Stimulated activated naive CD4-positive, alpha-beta T cell treated with Interleukin-2 at 50 U/mL for 16 hours (primary cell): ENCODE results near the gene ELOVL1.
A peak's percentile ranks its signal among the peaks of the same experiment; 100 is the strongest.
"Not testable (repeated sequence)": the region's sequence is repeated elsewhere in the genome, so short reads cannot be mapped to it uniquely, and the experiment has no call there.

ENCODE experiments used
- DNase-seq: peaks from one replicate; lab custom pipeline; 2025; lab: John Stamatoyannopoulos, UW

The ELOVL1 gene

DNA sequence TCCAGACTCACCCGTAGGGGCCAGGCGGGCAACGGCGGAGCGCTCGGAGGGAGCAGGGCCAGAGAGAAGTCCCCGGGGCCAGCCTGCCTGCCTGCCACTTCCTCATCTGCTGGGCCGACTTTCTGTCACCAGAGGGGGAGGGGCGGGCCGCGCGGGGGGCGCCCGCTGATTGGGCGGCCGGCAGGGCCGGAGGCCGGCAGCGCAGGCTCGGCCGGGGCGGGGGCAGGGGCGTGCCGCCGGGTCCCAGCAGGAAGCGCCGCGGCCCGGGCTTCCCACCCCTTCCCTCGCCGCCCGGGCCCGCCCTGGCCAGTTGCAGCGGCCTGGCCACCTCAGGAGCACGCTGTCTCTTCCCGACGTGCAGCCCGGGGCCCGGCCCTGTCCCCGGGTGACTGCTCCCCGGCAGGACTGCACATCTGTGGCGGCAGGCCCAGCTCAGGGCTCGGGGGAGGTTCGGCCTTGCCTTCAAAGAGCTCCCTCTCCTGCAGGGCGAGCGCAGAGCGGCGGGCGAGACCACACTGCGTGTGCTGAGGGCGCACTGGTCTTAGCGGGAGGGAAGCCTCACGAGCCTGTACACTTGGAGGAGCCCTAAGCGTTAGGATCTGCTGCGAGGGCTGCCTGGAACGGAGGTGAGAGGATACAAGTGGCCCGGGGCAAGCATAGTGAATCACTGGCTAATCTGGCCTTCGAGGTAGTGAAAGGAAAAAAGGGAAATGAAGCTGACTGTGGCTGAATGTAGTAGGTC, at the start of gene ELOVL1:
Gene ELOVL1, minus strand, starts transcription at position 108 of the 742 bp plus-strand sequence. CDS start 2,402 bp downstream, outside the sequence.
- peak; percentile 85 for DNase-seq

GRCh38 chr1:43415901-43416300, 48.1 kb upstream of the ELOVL1 start:
- no peak for DNase-seq

DNA sequence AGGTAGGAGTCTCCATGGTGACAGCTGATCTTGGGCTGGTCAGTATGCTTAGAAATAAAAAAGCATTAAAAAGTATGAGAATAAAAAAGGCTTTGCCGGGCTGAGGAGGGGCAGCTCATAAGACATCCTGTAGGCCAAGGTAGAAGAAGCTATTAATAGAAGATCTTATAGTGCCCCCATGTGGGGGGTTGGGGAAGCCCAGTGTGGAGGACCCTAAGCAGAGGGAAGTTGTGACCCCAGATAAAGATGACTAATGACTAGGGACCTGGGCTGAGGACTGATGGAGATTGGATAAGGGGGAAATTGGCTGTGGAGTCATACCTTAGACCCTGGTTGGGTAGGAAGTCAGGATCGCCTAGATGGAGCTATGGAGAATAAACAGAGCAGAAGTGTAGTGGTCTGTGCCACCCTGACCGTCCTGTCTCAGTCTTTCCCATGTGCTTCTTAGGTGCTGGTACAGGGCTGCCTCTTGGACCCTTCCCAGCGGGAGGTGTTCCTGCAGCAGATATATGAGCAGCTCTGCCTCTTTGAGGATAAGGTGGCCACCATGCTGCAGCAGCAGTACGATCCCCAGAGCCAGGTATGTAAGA, 46.9 kb upstream of the ELOVL1 start:
- DNase-seq: peak; percentile 22

DNA sequence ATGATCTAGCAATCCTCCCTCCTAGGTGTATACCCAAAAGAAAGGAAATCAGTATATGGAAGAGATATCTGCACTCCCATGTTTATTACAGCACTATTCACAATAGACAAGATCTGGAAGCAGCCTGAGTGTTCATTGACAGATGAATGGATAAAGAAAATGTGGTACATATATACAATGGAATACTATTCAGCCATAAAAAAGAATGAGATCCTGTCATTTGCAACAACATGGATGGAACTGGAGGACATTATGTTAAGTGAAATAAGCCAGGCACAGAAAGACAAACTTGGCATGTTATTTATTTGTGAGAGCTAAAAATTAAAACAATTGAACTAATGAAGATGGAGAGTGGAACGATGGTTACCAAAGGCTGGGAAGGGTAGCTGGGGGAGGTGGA, 45.6 kb upstream of the ELOVL1 start:
- DNase-seq: not testable (repeated sequence)

DNA sequence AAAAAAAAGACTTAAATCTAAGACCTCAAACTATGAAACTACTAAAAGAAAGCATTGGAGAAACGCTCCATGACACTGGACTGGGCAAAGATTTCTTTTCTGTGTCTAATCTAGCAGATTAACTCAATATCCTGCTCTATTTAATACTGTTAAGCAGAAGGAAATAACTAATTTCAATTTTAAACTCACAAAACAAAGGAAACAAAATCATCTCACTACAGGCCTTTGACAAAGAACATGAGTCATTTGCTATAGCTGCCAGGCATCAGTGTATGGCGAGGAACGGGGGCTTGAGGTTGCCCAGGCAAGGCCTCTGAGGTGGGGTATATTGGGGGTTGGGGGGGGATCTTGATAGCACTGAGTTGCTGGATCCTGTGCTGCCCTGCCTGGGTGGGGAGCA, 42.8 kb upstream of the ELOVL1 start:
- no peak for DNase-seq

DNA sequence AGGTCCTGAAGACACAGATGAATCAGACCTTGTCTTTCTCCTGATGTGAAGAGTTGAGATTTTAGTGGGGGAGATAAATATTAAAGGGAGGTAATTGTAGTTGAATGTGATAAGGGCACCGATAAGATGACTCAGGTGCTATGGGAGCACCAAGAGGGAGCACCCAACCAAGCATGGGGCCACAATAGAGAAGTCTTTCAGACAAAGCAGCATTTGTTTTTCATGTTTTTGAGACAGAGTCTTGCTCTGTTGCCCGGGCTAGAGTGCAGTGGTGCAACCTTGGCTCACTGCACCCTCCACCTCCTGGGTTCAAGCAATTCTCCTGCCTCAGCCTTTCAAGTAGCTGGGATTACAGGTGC, 38.0 kb upstream of the ELOVL1 start:
- DNase-seq: no peak

DNA sequence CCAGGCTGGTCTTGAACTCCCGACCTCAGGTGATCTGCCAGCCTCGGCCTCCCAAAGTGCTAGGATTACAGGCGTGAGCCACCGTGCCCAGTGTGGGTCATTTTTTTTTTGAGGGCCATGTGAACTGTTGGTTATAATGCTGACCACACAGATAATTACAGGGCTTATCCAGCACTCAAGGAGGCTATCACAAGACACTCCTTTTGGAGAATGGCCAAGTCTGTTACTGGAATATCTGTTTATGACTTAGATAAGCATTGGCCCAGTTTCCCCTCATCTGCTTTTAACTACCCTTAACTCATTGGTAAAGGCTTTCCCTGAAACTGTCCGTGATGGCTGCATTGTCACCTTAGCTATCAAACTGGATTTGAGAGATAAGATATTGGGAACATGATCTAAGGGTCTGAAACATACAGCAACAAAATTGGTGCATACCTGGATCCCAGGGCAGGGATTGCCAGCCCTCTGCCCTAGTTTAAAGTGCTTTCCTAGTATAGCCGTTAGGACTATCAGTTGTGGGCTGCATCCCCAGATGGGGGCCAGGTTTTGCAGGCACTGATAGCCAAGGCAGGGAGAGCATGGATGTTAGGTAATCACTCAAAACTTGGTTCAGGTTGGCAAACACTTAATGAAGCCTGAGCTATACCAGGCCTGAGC, 37.5 kb upstream of the ELOVL1 start:
- DNase-seq: no peak

DNA sequence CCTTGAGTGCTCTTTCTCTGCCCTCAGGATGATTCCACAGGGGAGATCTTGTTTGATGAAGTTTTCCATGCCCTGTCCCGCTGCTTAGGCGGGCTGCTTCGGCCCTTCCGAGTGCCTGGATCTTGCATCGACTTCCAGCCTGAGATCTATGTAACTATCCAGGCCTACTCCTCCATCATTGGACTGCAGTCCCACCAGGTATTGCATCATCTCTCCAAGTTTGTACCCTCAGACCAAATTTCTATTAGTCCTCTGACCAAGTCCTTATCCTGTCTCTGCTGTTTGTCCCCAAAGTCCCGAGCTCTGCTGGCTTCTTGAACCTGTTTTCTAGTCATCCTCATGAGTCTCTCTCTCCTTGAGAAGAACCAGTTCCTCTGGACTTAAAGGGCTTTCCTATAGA, 36.5 kb upstream of the ELOVL1 start:
- DNase-seq: no peak

DNA sequence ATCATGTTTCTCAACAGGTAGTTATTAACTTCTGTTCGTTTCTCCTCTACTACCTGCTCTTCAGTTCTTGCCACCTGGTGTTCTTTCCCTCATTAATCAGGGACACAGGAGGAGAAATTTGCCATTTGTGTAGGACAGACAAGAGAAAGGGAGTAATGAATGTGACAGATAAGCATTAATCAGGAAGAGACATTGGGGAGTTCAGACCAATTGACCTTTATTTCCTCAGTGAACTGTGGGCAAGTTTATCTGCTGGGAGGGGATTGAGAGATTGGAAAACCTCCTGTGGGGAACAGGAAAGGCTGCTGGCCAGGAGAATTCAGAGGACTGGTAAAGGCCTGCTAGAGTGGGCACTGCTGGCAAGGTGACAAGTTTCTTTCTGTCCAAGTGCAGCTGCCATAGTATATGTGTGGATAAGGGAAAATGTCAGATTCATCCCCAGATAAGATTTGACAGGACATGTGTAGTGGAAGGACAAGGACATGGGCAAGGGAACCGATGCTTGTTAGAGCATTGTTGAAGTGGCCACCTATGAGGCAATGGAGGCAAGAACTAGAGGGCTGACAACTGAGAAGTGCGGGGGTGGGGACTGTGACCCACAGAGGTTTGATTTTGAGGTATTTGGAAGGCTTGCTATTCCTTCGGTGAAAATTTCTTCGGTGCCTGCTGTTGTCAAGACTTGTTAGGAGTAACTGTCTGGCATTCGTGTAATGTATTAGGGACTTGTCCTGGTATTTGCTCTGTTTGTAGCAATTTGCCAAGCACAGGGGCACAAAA, 34.5 kb upstream of the ELOVL1 start:
- no peak for DNase-seq

- not testable (repeated sequence) for DNase-seq
Observed at GRCh38 chr1:43400441-43400840, 32.6 kb upstream of the ELOVL1 start.

GRCh38 chr1:43398227-43398626, 30.4 kb upstream of the ELOVL1 start:
- no peak for DNase-seq

- no peak for DNase-seq
Observed at GRCh38 chr1:43396059-43396458, 28.2 kb upstream of the ELOVL1 start.

DNA sequence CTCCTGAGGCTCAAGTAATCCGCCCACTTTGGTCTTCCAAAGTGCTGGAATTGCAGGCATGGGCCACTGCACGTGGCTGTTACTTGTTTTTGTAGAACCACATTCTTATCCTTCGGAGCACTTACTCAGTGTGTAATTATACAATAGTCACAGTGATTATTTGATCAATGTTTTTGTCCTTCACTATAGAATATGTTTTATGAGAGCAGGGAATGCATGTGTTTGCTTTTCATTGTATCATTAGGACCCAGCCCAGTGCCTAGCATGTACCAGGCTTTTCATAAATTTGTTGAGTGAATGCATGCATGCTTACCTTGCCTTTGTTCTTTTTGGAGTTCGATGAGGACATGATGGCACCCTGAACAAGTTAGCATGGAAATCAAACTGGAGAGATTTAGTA, 27.7 kb upstream of the ELOVL1 start:
- no peak for DNase-seq

DNA sequence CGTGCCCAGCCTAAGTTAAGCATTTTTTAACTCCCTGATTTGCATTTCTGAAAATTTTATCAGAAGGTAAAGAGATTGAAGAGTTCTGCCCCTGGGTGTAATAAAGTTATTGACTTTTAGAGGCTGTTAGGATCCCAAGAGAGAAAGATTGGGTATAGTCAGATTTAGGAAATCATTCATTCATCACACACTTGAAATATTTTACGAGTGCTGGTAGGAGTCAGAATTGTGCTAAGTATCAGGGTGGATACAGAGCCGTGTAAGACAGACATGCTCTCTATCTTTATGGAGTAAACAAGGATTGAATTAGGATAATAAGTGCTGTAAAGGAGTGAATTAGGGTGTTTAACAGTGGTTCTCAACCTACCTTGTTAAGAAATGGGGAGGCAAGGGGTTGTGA, 24.9 kb upstream of the ELOVL1 start:
- DNase-seq: no peak

- DNase-seq: peak; percentile 92
Observed at GRCh38 chr1:43389326-43390313, 21.8 kb upstream of the ELOVL1 start, which contains the start of the genes MED8 and SZT2. MED8 (minus strand) TSS chr1:43389800; CDS start chr1:43389764, 36 bp downstream. SZT2 (plus strand) TSS chr1:43389899; CDS start chr1:43389969, 70 bp downstream.

- DNase-seq: no peak
Observed at GRCh38 chr1:43388613-43389012, 20.8 kb upstream of the ELOVL1 start.

- no peak for DNase-seq
Observed at GRCh38 chr1:43387976-43388599, 20.3 kb upstream of the ELOVL1 start.

DNA sequence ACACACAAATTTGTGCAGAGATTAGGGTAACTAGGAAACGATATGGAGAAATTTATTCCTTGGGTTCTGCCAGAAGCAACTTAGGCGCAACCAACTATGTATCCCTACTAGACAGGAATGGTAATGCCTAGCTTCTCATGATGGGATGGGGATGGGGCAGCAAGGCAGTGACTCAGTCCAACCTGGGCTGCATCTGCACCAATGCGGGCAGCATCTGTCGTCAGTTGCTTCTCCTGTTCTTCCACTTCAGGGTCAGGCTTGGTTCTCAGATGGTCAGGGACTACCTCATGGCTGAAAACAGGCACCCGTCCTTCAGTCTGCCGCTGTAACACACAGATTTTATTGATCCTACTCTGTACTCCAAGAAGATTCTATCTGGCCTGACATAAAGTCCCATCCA, 18.9 kb upstream of the ELOVL1 start:
- no peak for DNase-seq

DNA sequence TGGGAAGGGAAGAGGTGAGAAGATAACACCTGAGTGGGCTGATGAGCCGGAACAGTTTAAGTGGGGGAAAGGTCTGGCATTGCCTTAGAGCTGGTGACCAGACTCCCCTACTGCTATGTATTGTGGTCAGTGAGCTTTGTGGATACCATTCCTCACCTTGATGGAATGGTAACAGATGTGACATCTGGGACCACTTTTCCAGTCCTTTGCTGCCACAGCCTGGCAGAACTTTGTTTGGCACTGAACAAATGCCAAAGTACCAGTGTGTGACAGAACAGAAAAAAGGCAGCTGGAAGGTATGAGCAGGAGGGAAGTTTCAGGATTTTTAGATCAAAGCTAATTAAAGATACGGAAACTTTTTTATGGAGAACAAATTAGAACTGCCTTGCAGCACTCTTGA, 15.6 kb upstream of the ELOVL1 start:
- no peak for DNase-seq

- DNase-seq: no peak
Observed at GRCh38 chr1:43382027-43382779, 14.4 kb upstream of the ELOVL1 start.
